ENCODE measurements around the gene ZNF764.

DNA sequence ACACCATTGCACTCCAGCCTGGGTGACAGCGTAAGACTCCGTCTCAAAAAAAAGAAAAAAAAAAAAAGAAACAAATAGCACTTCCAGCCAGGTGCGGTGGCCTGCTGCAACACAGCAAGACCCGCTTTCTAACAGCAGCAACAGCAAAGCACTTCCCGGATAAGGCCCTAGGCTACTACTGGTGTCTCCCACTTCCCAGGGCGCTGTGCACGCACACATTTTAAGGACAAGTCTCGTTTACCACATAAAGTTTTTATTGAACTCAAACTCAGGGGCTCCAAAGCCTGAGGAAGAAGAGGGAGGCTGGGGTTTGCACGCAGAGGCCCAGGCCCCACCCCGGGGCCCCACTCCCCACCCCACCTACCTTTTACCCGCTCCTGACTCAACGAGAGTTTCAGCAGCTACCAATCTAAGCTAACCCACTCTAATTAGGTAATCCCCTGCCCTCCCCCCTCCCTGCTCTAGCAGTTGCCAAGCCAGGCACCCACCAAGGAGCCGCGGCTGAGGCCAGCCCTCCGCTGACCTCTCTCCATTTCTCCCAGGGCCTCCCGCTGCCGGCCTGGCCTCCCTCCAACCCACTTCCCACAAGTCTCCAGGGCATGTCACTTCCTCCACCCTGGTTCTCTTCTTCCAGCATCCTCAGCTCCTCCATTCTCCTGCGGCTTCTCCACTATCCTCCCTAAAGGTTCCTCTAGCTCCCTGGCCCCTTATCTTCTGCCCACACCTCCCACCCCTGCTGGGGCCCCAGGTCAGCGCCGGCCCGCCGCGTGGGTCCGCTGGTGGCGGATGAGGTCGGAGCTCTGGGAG is 34.2 kb downstream of the ZNF764 start:
- TF ChIP-seq CTCF (conservative IDR thresholded peaks at IDR 0.05; ENCODE audit: low read length) (no peak), EZH2phosphoT487 (IDR thresholded peaks at IDR 0.05; ENCODE audit: borderline replicate concordance) (no peak)
